Endothelial cell of umbilical vein (primary cell): ENCODE data around the gene MYO15A. TPM values are rescaled to one million over a fixed set of nuclear protein-coding genes. Genes with fewer than 3 reads are reported as not detected.

ENCODE experiments used
- BruUV-seq: library from RNA; stranded (reverse); fragments of 400-500 nt; replicated peaks from 2 replicates; lab custom pipeline; 2021; lab: Mats Ljungman, UMichigan
- CTCF ChIA-PET: fragments of 300-600, 350-600 bp; sonication (Branson Sonifier 250); formaldehyde crosslinking; loops from one replicate; lab custom pipeline; 2021; ENCODE audit warnings: antibody characterized with exemption, inconsistent platforms; lab: Charles Lee
- POLR2A ChIA-PET: fragments of 300-600, 350-600 bp; sonication (Branson Sonifier 250); formaldehyde crosslinking; loops from one replicate; lab custom pipeline; 2021; ENCODE audit warnings: antibody characterized with exemption, inconsistent platforms; lab: Charles Lee
- DNase-seq: peaks from one replicate; pipeline ENCODE4 v3.0.0-alpha.2; 2011; ENCODE audit warnings: low read depth, low spot score
- FAIRE-seq: peaks from 2 replicates; lab custom pipeline; 2011; peaks lifted over from hg19 to GRCh38; lab: Jason Lieb, UNC
- H2AFZ ChIP-seq: 2 replicates; pipeline ENCODE4 v1.6.0; 2012; ENCODE audit warnings: low read depth, low read length, control low read depth, inconsistent platforms
- H3K27ac ChIP-seq: 2 replicates; pipeline ENCODE4 v1.5.1; 2011; ENCODE audit warnings: low read depth, mild to moderate bottlenecking, control low read depth, low read length, moderate library complexity; ENCODE audit not compliant: insufficient read depth
- H3K27me3 ChIP-seq, 2 experiments: 2 replicates each; pipeline versions ENCODE4 v1.6.0 to v1.6.1; 2011; ENCODE audit warnings: low read length in 2 of 2, mixed read lengths in 1 of 2; ENCODE audit not compliant: control insufficient read depth in 2 of 2, insufficient read depth in 2 of 2
- H3K36me3 ChIP-seq, 2 experiments: 2 replicates in 1 of 2; 3 replicates in 1 of 2; pipeline ENCODE4 v1.5.1; 2011; ENCODE audit warnings: low read length in 2 of 2, mild to moderate bottlenecking in 1 of 2, moderate library complexity in 1 of 2; ENCODE audit not compliant: control insufficient read depth in 2 of 2, insufficient read depth in 2 of 2; ENCODE audit errors: extremely low read depth in 1 of 2
- H3K4me1 ChIP-seq: 3 replicates; pipeline ENCODE4 v1.5.1; 2011; ENCODE audit warnings: mild to moderate bottlenecking, low read length; ENCODE audit not compliant: control insufficient read depth, insufficient read depth; ENCODE audit errors: extremely low read depth
- H3K4me2 ChIP-seq: 2 replicates; pipeline ENCODE4 v1.6.1; 2011; ENCODE audit warnings: low read length, control low read depth, mixed read lengths; ENCODE audit not compliant: insufficient read depth
- H3K4me3 ChIP-seq, 3 experiments: fragments of 200-600 bp in 1 of 3; sonication (generic), shearing (Covaris generic) in 1 of 3; replicated peaks in 1 of 3; 2 replicates each; pipeline ENCODE4 v1.5.1; 2011 to 2016; ENCODE audit warnings: control low read depth in 3 of 3, low read length in 3 of 3, mild to moderate bottlenecking in 2 of 3, inconsistent platforms in 1 of 3, low read depth in 1 of 3, moderate library complexity in 1 of 3; ENCODE audit not compliant: insufficient read depth in 1 of 3
- H3K79me2 ChIP-seq: 2 replicates; pipeline ENCODE4 v1.6.0; 2012; ENCODE audit warnings: low read length, inconsistent platforms; ENCODE audit not compliant: control insufficient read depth, insufficient read depth
- H3K9ac ChIP-seq: replicated peaks from 2 replicates; pipeline ENCODE3; 2011; ENCODE audit warnings: low read length, control low read depth; ENCODE audit not compliant: insufficient read depth; ENCODE audit errors: extremely low read depth
- H3K9me1 ChIP-seq: replicated peaks from 3 replicates; pipeline ENCODE4 v1.6.0; 2011; ENCODE audit warnings: mild to moderate bottlenecking, low read length; ENCODE audit not compliant: control insufficient read depth, insufficient read depth; ENCODE audit errors: extremely low read depth
- H3K9me3 ChIP-seq: replicated peaks from 2 replicates; pipeline ENCODE4 v1.5.1; 2012; ENCODE audit warnings: low read length, inconsistent platforms; ENCODE audit not compliant: control insufficient read depth, insufficient read depth
- H4K20me1 ChIP-seq: replicated peaks from 2 replicates; pipeline ENCODE3; 2011; ENCODE audit warnings: mild to moderate bottlenecking, low read length; ENCODE audit not compliant: control insufficient read depth, insufficient read depth; ENCODE audit errors: extremely low read depth
- EZH2 ChIP-seq: IDR thresholded peaks from 2 replicates; pipeline ENCODE4 v1.6.1; 2012; ENCODE audit warnings: borderline replicate concordance, low read depth, mild to moderate bottlenecking, moderate library complexity, low read length, inconsistent platforms; ENCODE audit not compliant: severe bottlenecking
- FOS ChIP-seq: IDR thresholded peaks from 2 replicates; pipeline ENCODE4 v1.6.1; 2011; ENCODE audit warnings: mild to moderate bottlenecking, low read length, moderate library complexity, borderline replicate concordance; ENCODE audit not compliant: insufficient read depth
- GATA2 ChIP-seq: IDR thresholded peaks from 2 replicates; pipeline ENCODE4 v1.7.0; 2011; ENCODE audit warnings: low read depth, mild to moderate bottlenecking, moderate library complexity, mixed read lengths, low read length; ENCODE audit not compliant: insufficient read length, insufficient read depth
- JUN ChIP-seq: IDR thresholded peaks from 2 replicates; pipeline ENCODE4 v1.6.1; 2011; ENCODE audit warnings: borderline replicate concordance, low read depth; ENCODE audit not compliant: insufficient read length, insufficient read depth
- MAX ChIP-seq: IDR thresholded peaks from 2 replicates; pipeline ENCODE4 v1.6.1; 2011; ENCODE audit not compliant: insufficient read depth, insufficient read length
- MYC ChIP-seq: IDR thresholded peaks from one replicate; pipeline ENCODE4 v1.6.1; 2011; ENCODE audit warnings: mild to moderate bottlenecking, low read depth, low read length
- POLR2A ChIP-seq: IDR thresholded peaks from 2 replicates; pipeline ENCODE4 v1.6.1; 2012; ENCODE audit warnings: low read depth, mild to moderate bottlenecking, control low read depth, low read length
- POLR2AphosphoS5 ChIP-seq: IDR thresholded peaks from 2 replicates; pipeline ENCODE4 v1.6.1; 2012; ENCODE audit warnings: low read depth, mild to moderate bottlenecking, control low read depth, low read length, moderate library complexity; ENCODE audit not compliant: insufficient read depth
- dilution Hi-C: fragments of 300-500 bp; cut with MboI; formaldehyde crosslinking; loops from one replicate; pipeline ENCODE4 v1.15.0; 2019; ENCODE audit warnings: low sequenced_read_pairs; ENCODE audit not compliant: extremely low pct_ligation_motif_present
- intact Hi-C: fragments of 100-400 bp; cut with micrococcal nuclease; formaldehyde crosslinking; loops from one replicate; pipeline ENCODE4 v1.10.0; 2022
- polyA plus RNA-seq, 4 experiments: library from polyadenylated mRNA; depleted of rRNA in 3 of 4; stranded (reverse) in 3 of 4; unstranded in 1 of 4; fragments of >200 nt; gene quantifications; 2 replicates each; pipeline versions ENCODE4 v1.2.1 to v1.2.3, GENCODE V29; 2011 to 2012; ENCODE audit warnings: missing spikeins in 1 of 4
- total RNA-seq: library from RNA; stranded (reverse); gene quantifications from 2 replicates; pipeline ENCODE4 v1.2.3, GENCODE V29; 2021
- TF ChIP-seq, protein P1 (sequence below), 2 donors: IDR thresholded peaks; 1 replicate in 1 of 2; 2 replicates in 1 of 2; pipeline ENCODE4 v1.5.1; 2011; ENCODE audit warnings: low read length in 2 of 2, mild to moderate bottlenecking in 2 of 2, moderate library complexity in 2 of 2, control low read depth in 1 of 2, inconsistent platforms in 1 of 2, low read depth in 1 of 2; ENCODE audit not compliant: insufficient read depth in 1 of 2; ENCODE audit errors: extremely low read depth in 1 of 2

MYO15A gene
- total and polyA plus RNA-seq, 2 donors (not counting 3 experiments of a cell fraction or from before 2014, with no cell fraction given): 0.46 to 0.82 TPM

DNA sequence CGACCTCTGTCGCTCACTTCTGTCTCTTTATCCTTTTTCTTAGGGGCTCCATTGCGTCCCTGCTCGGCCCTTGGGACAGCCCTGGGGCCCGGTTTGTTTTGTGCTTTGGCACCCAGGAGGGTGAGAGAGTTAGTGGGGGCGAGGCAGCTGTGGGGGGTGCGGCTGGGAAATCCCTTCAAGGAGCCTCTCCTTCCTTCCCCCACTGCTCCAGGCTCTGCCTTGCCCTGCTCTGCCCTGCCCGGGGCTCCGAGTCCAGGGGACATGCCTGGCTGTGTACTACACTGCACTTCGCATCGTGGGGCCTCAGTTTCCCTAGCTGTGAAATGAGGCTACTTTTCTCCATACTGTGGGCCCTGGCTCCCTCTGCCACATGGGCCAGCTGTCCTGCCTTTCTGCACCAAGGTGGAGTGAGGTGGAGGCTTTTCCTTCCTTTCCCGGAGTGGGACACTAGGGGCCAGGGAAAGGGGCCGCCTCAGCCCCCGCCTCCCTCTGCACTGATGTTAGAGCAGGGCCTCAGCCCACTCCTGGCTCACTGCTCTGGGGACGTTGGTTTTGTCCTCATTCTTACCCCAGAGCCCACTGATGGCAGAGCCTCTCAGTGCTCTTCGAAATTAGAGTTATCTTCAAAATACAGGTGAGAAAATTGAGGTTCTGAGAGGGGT, 117.9 kb downstream of the MYO15A start:
- Histone ChIP-seq H3K9ac (peak overlapping the region; percentile 84), H3K27ac (peak overlapping the region; percentile 42), H3K9me1 (no peaks in the 10 kb centered on the region), H3K4me2 (peak overlapping the region; percentile 91), H3K36me3 (no peaks in the 10 kb centered on the region), H3K4me3 (peak overlapping the region; percentile 63 to 78 (median 68)), H3K9me3 (no peaks in the 10 kb centered on the region), H3K4me1 (peaks cover 12% of the 10 kb centered on the region), H3K27me3 (no peaks in the 10 kb centered on the region), H3K79me2 (peaks cover 45% of the 10 kb centered on the region), H4K20me1 (no peaks in the 10 kb centered on the region), H2AFZ (peak overlapping the region; percentile 53)
- intact Hi-C loops: no loop called here
- FAIRE-seq (peak; percentile 24), DNase-seq (no peak)
- dilution Hi-C loops: no loop called here
- BruUV-seq: TSS peak; percentile 66
- CTCF ChIA-PET: interaction anchor here (0.9 kb wide), 1 partner anchor 22 kb away, joined by 3 read pairs; no protein-coding TSS in a partner anchor
- POLR2A ChIA-PET: no interaction called here
- no peak for TF ChIP-seq JUN
- no peak for TF ChIP-seq POLR2A
- no peak for TF ChIP-seq EZH2

GRCh38 chr17:18227635-18228034, 119.1 kb downstream of the MYO15A start:
- dilution Hi-C loops: no loop called here
- Histone ChIP-seq H3K79me2 (peaks cover 45% of the 10 kb centered on the region), H3K9ac (no peak overlapping the region), H3K4me1 (peaks cover 12% of the 10 kb centered on the region), H3K9me3 (no peaks in the 10 kb centered on the region), H3K4me3 (no peak overlapping the region), H3K4me2 (no peak overlapping the region), H3K27me3 (no peaks in the 10 kb centered on the region), H4K20me1 (no peaks in the 10 kb centered on the region), H3K27ac (no peak overlapping the region), H3K9me1 (no peaks in the 10 kb centered on the region), H3K36me3 (no peaks in the 10 kb centered on the region), H2AFZ (no peak overlapping the region)
- ChIA-PET POLR2A (no interaction called here), CTCF (no interaction called here)
- no peak for FAIRE-seq
- BruUV-seq: no TSS peak
- TF ChIP-seq JUN (no peak), EZH2 (no peak), POLR2A (no peak), POLR2AphosphoS5 (no peak), FOS (no peak), GATA2 (no peak), MAX (no peak), MYC (no peak)
- TF ChIP-seq, protein P1, sequence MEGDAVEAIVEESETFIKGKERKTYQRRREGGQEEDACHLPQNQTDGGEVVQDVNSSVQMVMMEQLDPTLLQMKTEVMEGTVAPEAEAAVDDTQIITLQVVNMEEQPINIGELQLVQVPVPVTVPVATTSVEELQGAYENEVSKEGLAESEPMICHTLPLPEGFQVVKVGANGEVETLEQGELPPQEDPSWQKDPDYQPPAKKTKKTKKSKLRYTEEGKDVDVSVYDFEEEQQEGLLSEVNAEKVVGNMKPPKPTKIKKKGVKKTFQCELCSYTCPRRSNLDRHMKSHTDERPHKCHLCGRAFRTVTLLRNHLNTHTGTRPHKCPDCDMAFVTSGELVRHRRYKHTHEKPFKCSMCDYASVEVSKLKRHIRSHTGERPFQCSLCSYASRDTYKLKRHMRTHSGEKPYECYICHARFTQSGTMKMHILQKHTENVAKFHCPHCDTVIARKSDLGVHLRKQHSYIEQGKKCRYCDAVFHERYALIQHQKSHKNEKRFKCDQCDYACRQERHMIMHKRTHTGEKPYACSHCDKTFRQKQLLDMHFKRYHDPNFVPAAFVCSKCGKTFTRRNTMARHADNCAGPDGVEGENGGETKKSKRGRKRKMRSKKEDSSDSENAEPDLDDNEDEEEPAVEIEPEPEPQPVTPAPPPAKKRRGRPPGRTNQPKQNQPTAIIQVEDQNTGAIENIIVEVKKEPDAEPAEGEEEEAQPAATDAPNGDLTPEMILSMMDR (IDR thresholded peaks at IDR 0.05; ENCODE audit: extremely low read depth in 1 of 2, insufficient read depth in 1 of 2, low read depth in 1 of 2, low read length in 2 of 2): no peak
- DNase-seq: no peak
- intact Hi-C loops: no loop called here
